NCI-H345 (cell line): Measurements from ENCODE around the gene GALNT1.

ENCODE experiments used
- DNase-seq: peaks from one replicate; lab custom pipeline; 2025; lab: John Stamatoyannopoulos, UW

Gene GALNT1

GRCh38 chr18:35717182-35717581 lies 135.6 kb downstream of the GALNT1 start:
- no peak for DNase-seq

DNA sequence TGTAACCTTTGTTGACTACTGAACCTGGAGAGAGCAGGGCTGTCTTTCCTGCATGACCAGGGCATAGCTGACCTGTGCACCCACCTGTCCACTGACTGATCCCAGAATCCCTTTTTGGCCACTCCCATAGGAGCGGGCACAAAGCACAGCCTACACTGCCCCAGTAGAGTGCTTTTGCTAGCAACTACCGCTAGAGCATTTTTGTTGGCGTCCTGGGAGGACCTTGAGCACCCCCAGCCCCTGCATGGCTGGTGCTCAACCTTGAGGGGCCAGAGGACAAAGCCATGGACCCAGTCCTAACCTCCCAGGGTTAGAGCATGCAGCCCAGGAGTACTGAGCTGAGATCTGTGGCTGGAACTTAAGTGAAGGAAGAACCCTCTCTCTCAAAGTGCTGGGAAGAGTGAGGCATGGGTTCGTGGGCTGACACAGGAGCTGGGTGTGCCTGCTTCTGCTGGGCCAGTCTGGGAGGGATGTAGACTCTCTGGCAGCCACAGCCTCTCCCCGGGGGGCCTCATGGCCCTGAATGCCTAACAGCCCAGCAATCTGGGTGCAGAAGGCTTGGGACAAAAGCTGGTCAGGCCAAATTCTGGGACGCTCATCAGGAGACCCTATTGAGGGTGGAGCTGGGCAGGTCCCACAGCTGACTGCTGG lies 140.0 kb downstream of the GALNT1 start:
- DNase-seq, result no peak

- DNase-seq, result no peak
Observed at GRCh38 chr18:35728676-35729075, 147.1 kb downstream of the GALNT1 start.

- no peak for DNase-seq
Observed at GRCh38 chr18:35729991-35730668, 148.6 kb downstream of the GALNT1 start.

DNA sequence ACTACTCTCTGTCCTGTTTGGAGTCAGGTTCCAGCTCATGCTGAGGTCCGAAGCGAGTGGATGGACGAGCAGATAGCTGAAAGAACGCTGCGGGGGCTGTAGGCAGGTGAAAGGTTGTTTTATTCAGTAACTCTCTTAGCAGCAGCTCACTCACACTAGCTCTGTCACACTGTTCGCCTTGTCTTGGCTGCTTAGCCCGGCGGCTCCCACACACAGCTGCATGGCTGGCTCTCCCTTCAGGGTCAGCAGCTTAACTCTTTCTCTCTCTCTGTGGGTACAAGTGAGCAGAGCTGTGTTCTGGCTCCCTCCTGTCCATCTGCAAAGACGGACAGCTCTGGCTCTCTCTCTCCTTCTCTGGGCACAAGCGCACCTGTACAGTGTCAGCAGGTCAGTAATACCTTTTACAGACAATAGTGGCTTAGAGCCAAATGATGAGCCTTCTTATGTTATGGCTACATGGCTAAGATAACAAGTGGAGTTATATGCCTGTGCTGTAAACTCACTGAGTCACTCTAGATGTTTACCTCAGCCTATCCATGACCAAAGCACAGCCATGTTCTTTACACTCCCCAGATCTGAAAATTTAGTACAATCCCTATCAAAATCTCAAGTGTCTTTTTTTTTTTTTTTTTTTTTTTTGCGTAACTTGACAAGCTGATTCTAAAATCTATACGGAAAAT lies 149.3 kb downstream of the GALNT1 start:
- no peak for DNase-seq

DNA sequence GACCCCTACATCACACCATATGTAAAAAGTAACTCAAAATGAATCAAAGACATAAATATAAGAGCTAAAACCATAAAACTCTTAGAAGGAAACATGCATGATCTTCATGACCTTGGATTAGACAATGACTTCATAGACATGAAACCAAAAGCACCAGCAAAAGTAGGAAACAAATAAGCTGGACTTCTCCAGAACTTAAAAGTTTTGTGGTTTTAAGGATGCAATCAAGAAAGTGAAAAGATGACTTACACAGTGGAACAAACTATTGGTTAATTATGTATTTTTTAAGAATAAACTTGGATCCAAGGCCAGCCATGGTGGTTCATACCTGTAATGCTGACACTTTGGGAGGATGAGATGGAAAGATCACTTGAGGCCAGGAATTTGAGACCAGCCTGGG lies 150.2 kb downstream of the GALNT1 start:
- no peak for DNase-seq

DNA sequence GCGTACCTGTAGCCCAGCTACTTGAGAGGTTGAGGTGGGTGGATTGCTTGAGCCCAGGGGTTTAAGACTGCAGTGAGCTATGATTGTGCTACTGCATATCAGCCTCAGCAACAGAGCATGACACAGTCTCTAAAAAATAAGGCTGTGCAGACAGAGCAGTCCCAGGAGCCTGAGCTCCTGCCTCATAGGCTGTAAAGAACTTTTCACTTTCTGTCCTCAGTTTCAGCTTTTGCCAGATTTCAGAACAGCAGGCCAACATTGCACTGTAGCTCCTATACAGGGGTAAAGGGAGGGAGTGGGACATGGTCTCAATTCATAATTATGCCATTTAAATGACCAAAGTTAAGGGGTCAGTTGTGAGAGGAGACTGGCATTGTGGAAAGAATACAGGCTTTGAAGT lies 150.6 kb downstream of the GALNT1 start:
- no peak for DNase-seq

- no peak for DNase-seq
Observed at GRCh38 chr18:35732636-35733035, 151.1 kb downstream of the GALNT1 start.

DNA sequence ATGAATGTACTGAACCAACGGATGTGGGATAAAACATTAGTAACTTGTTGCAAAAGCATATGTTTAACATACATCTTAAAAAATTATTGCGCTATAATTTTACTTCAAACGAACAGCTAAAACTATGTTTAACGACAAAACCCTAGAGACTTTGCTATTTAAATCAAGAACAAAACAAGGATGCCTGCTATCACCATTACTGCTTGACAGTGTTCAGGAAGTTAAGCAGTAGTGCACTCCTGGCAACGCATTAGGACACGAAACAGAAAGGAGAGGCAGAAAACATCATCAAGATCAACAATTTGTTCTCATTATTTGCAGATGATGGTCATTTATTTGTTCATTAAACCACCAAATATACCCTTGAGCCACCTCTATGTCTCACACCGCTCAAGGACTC lies 151.9 kb downstream of the GALNT1 start:
- no peak for DNase-seq

DNA sequence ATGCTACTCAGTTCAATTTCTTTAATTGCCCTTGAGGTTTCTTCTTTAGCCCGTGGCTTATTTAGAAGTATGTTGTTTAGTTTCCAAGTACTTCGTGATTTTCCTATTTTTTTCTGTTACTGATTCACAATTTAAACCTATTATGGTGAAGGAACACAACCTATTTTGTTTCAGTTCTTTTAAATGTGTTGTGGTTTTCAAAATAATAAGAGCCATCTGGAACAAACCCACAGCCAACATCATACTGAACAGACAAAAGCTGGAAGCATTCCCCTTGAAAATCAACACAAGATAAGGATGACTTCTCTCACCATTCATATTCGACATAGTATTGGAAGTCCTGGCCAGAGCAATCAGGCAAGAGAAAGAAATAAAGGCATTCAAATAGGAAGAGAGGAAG lies 155.2 kb downstream of the GALNT1 start:
- no peak for DNase-seq

- DNase-seq, result no peak
Observed at GRCh38 chr18:35739778-35740177, 158.2 kb downstream of the GALNT1 start.

DNA sequence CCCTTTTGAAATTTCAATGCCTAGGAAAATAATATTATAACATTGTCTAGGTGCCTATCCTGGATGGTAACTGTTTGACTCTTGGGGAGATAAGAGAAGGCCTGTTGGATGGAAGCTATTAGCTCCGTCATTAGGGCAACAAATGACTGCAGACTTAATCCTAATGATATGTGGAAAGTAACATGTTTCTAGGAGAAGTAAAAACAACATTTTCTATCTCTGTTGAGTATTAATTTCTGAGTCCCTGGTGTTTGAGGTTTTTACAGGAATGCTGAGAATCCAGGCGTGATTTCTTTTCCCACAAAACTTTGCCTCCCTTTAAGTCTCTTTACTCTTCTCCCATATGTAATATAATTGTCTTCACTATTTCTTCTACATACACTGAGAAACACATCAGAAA lies 159.1 kb downstream of the GALNT1 start:
- DNase-seq, result no peak

DNA sequence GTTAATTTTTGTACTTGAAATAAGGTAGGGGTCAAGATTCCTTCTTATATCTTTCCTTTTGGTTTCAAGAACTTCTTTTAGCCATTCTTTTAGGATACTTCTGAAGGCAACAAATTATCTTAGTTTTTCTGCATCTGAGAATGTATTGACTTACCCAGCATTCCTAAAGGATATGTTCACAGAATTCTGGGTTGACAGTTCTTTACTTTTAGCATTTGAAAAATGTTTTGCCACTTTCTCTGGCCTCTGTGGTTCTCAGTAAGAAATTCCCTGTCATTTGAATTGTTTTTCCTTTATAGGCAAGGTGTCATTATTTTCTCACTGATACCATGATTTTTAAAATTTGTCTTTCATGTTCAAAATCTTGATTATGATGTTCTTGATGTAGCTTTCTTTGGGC lies 162.4 kb downstream of the GALNT1 start:
- no peak for DNase-seq

- no peak for DNase-seq
Observed at GRCh38 chr18:35745814-35746213, 164.3 kb downstream of the GALNT1 start.

DNA sequence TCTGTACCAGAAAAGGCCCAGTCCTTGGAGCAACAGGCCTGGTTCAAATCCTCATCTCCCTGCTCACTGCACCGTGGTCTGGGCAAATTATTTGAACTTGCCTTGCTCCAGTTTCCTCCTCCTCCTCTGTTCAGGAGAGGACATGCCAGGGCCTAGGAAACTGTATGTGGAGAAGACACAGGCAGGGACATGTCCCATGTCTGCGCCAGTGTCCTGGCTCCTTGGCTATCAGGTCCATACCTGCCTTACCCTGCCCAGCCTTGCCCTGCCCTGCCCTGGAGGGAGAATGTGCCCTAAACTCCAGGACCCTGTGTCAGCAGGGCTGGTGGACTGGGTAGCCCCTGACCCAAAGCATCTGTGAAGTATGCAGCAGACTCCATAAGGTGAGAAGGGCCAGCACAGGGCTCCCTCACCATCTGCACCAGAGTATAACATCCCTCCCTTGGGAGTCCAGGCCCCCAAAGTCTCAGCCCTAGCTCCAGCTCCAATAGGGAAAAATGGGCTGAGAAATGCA lies 165.3 kb downstream of the GALNT1 start:
- DNase-seq, result no peak

DNA sequence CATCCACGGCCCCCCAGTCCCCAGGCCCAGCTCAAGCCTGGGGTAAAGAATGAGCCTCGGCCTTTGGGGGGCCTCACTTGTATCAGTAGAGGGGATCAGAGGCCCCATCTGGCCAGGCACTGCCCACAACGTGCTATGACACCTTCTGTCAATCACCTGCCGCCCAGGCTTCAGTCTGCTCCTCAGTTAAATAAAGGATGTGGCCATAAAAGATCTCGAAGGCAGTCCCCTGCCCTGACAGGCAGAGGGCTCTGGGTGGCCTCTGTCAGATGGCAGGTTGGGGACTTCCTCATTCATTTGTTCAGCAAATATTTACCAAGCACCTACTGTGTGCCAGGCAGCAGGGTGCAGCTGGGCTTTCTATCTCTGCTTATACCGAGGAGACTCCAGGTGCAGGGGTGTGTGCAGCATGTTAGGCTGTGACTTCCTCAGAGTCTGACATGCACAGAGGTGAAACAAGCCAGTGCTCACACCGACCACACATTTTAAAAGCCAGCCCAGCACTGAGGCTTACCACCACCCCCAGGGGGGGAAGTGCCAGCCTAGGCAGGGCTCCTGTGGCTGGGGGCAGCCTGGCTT lies 166.4 kb downstream of the GALNT1 start:
- DNase-seq, result no peak

GRCh38 chr18:35749701-35750100 lies 168.2 kb downstream of the GALNT1 start:
- no peak for DNase-seq

GRCh38 chr18:35750929-35751328 lies 169.4 kb downstream of the GALNT1 start:
- DNase-seq, result no peak

DNA sequence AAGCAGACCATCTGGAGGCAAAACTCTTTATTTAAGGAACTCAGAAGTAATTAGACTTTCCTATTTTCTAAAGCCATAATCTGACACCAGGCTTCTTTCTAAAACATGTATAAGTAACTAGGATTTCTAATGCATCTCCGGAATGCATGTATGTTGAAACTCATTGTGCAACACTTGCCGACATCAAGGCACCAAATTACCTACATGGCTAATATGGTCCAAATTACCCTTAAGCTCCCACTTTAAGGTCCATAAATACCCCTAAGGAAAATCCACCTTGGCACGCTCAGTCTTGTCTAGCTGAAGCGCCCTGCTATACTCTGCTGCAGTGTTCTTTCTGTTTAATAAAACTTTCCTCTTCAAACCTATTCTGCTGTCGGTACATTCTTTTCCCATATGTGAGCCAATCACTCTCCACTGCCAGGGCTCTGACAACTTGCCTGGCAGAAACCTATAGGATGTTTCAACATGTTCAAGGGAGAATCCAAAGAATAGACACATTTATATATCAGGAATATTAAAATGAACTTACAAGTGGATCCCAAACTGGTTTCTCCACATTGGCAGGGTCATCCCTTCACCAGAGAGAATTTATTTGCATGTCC lies 171.9 kb downstream of the GALNT1 start:
- DNase-seq, result no peak

DNA sequence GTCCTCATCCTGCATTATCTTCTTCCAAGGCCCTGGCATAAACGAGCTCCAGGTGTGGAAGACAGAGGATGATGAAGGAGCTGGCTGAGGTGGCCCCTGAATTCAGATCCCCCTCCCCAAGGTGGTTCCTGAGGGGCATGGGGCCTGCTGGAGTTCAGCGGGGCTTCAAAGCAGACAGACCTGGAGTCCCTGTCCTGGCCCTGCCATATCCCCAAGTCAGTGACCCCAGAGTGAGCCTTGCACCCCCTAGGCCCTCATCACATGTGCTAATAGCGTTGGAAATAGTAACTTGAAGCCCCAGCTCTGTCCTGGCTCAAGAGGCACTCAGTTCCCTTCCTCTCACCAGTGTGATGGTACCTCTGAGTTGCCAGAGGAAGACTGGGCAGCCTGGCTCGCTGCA lies 172.9 kb downstream of the GALNT1 start:
- DNase-seq, result no peak

GRCh38 chr18:35755369-35755768 lies 173.8 kb downstream of the GALNT1 start:
- DNase-seq, result no peak

- peak; percentile 78 for DNase-seq
Observed at GRCh38 chr18:35756506-35757117, 175.1 kb downstream of the GALNT1 start.
